ENCODE measurements around the gene PROS1. TPM values are rescaled to one million over a fixed set of nuclear protein-coding genes. Genes with fewer than 3 reads are reported as not detected.
"Not testable (repeated sequence)": the region's sequence is repeated elsewhere in the genome, so short reads cannot be mapped to it uniquely, and the experiment has no call there.

Gene PROS1
- polyA plus RNA-seq, 1 donor from 2014 or later, result 2.8 TPM

- Histone ChIP-seq H3K4me2 (ENCODE audit: low read length) (no peak overlapping the region), H3K9ac (ENCODE audit: low read length) (no peak overlapping the region), H3K4me3 (ENCODE audit: low read length) (no peak overlapping the region), H3K36me3 (ENCODE audit: insufficient read depth, low read length) (no peaks in the 10 kb centered on the region), H3K27me3 (ENCODE audit: insufficient read depth, low read depth, low read length) (no peaks in the 10 kb centered on the region), H3K79me2 (replicated peaks; ENCODE audit: insufficient read depth, low read length) (no peaks in the 10 kb centered on the region), H3F3A (ENCODE audit: insufficient read depth, low read length, poor library complexity, severe bottlenecking) (no peaks in the 10 kb centered on the region), H3K27ac (ENCODE audit: low read length) (no peak overlapping the region), H4K20me1 (ENCODE audit: insufficient read depth) (no peaks in the 10 kb centered on the region), H3K9me3 (ENCODE audit: low read length) (no peaks in the 10 kb centered on the region), H2AFZ (ENCODE audit: low read depth, low read length) (no peak overlapping the region), H3K9me2 (ENCODE audit: insufficient read depth, low read length) (no peaks in the 10 kb centered on the region)
- TF ChIP-seq EZH2 (IDR thresholded peaks at IDR 0.05; ENCODE audit: borderline replicate concordance, insufficient read depth, low read length, poor library complexity, severe bottlenecking) (no peak), POLR2AphosphoS5 (IDR thresholded peaks at IDR 0.05) (no peak), SMC3 (conservative IDR thresholded peaks at IDR 0.05; ENCODE audit: poor library complexity) (no peak), TAF1 (IDR thresholded peaks at IDR 0.05; ENCODE audit: low read depth) (no peak), CTCF (IDR thresholded peaks at IDR 0.05; ENCODE audit: poor library complexity, severe bottlenecking) (no peak), EP300 (conservative IDR thresholded peaks at IDR 0.05; ENCODE audit: poor library complexity, severe bottlenecking) (no peak), RAD21 (conservative IDR thresholded peaks at IDR 0.05) (no peak), MXI1 (conservative IDR thresholded peaks at IDR 0.05; ENCODE audit: poor library complexity, severe bottlenecking) (no peak)
- TF ChIP-seq, protein P1, sequence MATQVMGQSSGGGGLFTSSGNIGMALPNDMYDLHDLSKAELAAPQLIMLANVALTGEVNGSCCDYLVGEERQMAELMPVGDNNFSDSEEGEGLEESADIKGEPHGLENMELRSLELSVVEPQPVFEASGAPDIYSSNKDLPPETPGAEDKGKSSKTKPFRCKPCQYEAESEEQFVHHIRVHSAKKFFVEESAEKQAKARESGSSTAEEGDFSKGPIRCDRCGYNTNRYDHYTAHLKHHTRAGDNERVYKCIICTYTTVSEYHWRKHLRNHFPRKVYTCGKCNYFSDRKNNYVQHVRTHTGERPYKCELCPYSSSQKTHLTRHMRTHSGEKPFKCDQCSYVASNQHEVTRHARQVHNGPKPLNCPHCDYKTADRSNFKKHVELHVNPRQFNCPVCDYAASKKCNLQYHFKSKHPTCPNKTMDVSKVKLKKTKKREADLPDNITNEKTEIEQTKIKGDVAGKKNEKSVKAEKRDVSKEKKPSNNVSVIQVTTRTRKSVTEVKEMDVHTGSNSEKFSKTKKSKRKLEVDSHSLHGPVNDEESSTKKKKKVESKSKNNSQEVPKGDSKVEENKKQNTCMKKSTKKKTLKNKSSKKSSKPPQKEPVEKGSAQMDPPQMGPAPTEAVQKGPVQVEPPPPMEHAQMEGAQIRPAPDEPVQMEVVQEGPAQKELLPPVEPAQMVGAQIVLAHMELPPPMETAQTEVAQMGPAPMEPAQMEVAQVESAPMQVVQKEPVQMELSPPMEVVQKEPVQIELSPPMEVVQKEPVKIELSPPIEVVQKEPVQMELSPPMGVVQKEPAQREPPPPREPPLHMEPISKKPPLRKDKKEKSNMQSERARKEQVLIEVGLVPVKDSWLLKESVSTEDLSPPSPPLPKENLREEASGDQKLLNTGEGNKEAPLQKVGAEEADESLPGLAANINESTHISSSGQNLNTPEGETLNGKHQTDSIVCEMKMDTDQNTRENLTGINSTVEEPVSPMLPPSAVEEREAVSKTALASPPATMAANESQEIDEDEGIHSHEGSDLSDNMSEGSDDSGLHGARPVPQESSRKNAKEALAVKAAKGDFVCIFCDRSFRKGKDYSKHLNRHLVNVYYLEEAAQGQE (IDR thresholded peaks at IDR 0.05; ENCODE audit: borderline replicate concordance), result no peak
Measured at GRCh38 chr3:93961026-93961425, 12.7 kb downstream of the PROS1 start.

DNA sequence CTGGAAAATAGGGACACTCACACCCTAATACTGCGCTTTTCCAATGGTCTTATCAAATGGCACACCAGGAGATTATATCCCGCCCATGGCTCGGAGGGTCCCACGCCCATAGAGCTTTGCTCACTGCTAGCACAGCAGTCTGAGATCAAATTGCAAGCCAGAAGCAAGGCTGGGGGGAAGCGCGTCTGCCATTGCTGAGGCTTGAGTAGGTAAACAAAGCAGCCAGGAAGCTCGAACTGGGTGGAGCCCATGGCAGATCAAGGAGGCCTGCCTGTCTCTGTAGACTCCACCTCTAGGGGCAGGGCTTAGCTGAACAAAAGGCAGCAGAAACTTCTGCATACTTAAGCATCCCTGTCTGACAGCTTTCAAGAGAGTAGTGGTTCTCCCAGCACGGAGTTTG, 23.7 kb downstream of the PROS1 start:
- not testable (repeated sequence) for H3K4me3 ChIP-seq (ENCODE audit: low read length); H3F3A ChIP-seq (ENCODE audit: insufficient read depth, low read length, poor library complexity, severe bottlenecking); H2AFZ ChIP-seq (ENCODE audit: low read depth, low read length); H3K9me2 ChIP-seq (ENCODE audit: insufficient read depth, low read length); H3K9me3 ChIP-seq (ENCODE audit: low read length); H3K27ac ChIP-seq (ENCODE audit: low read length); H3K79me2 ChIP-seq (replicated peaks; ENCODE audit: insufficient read depth, low read length); H3K4me2 ChIP-seq (ENCODE audit: low read length); H3K27me3 ChIP-seq (ENCODE audit: insufficient read depth, low read depth, low read length); H3K36me3 ChIP-seq (ENCODE audit: insufficient read depth, low read length); H3K9ac ChIP-seq (ENCODE audit: low read length); H4K20me1 ChIP-seq (ENCODE audit: insufficient read depth)

DNA sequence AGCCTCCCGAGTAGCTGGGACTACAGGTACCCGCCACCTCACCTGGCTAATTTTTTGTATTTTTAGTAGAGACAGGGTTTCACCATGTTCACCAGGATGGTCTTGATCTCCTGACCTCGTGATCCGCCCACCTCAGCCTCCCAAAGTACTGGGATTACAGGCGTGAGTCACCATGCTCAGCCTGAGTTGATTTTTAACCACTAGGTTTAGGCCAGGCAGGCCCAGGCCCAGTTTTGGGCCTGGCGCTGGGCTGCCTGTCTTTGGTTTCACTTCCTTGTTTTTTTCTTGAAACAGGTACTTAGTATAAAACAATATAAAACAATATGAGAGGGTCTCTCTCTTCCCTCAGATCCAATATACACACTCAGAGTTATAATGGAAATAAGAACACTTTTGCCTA, 36.2 kb downstream of the PROS1 start:
- not testable (repeated sequence) for H3K4me2 ChIP-seq (ENCODE audit: low read length); H3K36me3 ChIP-seq (ENCODE audit: insufficient read depth, low read length); H4K20me1 ChIP-seq (ENCODE audit: insufficient read depth); H2AFZ ChIP-seq (ENCODE audit: low read depth, low read length); H3K27ac ChIP-seq (ENCODE audit: low read length); H3K27me3 ChIP-seq (ENCODE audit: insufficient read depth, low read depth, low read length); H3K9me3 ChIP-seq (ENCODE audit: low read length); H3K9ac ChIP-seq (ENCODE audit: low read length); H3K79me2 ChIP-seq (replicated peaks; ENCODE audit: insufficient read depth, low read length); H3K4me3 ChIP-seq (ENCODE audit: low read length); H3K9me2 ChIP-seq (ENCODE audit: insufficient read depth, low read length); H3F3A ChIP-seq (ENCODE audit: insufficient read depth, low read length, poor library complexity, severe bottlenecking)

Data from neural cell (in vitro differentiated cells).